ENCODE measurements around the gene CASKIN2.

GRCh38 chr17:75456039-75456416 is 59.3 kb downstream of the CASKIN2 start:
- TF ChIP-seq CTCF (IDR thresholded peaks at IDR 0.05) (no peak), POLR2A (IDR thresholded peaks at IDR 0.05) (no peak)
